HG02759 (cell line): ENCODE data around the gene PDGFD.
A peak's percentile ranks its signal among the peaks of the same experiment; 100 is the strongest.

Experiments used
- ATAC-seq: cut with Tn5 transposase; IDR thresholded peaks from one replicate; pipeline ENCODE4 v1.9.1; 2021; ENCODE audit warnings: mild to moderate bottlenecking, moderate library complexity; ENCODE audit not compliant: unreplicated experiment

The PDGFD gene

DNA sequence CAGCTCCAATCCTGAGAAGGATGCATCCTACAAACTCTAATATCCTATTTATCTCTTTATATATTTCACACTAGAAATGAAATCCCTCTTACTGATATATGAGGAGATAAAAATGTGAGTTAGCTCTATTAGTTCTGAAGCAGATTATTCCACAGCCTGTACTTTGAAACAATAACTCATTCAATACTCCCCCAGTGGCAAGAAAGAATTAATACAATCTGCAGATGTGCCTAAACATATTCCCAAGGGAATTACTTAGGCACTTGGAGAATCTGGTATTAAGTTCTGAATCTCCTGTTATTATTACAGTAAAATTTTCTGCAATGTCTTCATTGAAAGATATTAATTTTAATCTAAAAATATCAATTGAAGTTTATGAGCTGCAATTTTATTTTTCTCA lies 68.2 kb downstream of the PDGFD start:
- ATAC-seq, result no peak

DNA sequence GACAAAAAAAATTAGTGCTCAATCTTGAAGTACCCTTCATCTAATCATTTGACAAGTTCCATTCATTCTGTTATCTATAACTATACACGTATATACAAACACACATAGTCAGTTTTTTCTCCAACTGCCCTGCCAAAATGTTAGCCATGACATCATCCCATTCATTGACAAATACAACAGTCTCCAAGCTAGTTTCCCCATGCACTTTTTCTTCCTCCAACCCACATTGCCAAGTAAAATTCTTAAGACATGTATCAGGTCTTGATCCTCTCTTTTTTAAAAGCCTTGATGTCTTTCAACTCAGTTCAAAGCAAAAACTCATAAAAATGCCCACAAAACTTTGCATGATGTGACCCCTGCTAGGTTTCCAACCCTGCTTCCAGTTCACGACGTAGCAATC lies 69.4 kb downstream of the PDGFD start:
- ATAC-seq, result no peak

DNA sequence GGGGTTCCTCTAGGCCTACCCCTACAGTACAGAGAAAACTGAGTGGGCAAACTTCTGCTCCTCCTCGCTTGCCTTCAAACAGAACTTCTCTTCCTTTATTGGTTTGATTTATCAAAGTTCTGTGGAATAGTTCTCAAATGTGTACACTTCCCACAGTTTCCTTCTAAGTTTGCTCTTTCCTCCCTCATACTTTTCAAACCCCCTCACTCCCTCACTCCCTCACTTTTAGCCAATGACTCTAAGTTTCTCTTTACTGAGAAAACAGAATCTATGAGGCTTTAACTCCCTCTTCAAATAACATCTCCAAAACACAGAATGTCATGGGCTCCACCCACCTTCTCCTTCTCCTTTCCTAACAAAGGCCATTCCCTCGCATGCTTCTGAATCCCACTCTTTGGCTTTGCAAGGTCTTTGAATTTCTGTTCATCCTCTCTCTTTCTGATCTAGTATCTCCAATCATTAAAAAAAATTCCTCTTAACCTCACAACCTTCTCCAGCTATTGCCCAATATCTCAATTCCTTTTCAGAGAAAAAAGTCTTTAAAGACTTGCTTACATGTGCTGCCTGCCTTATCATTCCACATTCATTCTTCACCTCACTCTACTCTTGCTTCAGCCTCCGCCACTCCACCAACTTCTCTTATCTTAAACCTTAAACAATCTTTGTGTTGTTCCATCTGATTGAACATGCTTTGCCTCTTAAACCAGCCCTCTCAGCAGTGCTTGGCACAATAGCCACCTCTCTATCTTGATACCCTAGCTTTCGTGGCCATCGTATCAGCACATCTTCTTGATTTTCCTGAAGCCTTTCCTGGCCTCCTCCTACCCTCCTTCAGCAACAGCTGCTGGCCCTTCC lies 70.3 kb downstream of the PDGFD start:
- no peak for ATAC-seq

DNA sequence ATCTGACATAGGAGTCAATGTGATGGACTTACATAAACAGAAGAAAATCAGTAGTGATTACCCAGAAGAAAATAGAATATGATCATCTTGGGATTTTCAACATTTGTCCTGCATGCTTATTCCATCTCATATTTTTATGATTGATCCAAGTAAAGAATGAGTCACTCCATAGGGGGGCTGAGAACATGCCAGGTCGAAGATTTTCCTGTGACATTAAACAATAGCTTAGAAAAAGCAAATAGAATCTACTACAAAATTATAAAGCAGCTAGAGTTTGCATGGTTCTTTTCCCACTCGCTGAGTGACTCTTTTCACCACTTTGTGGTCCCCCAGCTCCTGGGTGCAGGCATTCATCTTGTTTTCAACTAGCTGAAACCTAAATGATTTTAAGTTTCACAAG lies 71.2 kb downstream of the PDGFD start:
- ATAC-seq, result no peak

DNA sequence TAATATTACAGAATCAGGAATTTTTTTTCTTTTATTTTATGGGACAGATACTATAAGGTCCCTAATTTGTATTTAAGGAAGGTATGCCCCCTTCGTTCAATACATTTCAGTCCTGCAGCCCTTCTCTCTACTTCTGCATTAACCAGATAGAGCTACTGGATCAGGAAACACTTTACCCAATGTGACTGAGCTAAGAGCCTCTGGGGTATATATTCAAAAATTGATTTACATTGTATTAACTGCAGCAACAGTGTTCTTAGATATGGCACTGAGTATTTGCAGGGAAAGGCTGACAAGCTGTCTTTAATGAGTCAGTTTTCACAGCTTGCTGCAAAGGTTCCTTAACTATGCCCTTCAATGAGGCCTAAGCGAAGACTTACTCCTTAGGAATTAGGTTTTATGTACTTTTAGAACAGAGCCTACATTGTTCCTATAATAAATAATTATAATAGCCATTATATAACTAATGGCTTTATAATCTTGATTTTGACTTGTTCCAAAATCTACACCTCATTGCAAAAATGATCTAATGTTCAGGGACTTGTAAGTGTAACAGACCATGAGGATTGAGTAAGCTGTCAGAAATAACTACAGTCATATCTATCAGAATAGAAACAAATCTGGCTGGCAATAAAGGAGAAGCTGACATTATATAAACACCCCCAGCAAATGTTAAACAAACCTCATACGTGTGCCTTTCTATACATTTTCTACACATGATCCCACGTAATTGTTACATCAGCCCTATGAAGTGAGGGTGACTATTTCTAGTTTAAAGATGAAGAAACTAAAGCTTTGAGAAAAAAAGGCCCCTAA lies 72.5 kb downstream of the PDGFD start:
- no peak for ATAC-seq

DNA sequence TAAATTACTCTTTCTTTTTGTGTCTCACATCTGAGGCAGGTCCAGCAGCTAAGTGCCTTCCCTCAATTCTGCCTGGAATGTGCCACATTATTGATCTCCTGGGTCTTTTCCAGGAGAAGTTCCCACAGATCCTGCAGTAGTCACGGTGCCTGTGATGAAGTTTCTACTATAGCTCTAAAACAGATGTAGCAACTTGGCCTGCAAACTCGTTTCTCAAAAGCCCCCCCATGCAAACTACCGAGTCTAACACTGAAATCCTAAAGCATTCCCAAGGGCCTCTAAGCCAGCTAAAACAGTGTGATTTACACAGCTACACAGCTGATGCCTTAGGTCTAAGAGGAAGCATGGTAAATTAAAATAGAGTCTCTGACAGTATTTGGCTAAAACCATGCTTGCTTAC lies 73.2 kb downstream of the PDGFD start:
- ATAC-seq, result no peak

DNA sequence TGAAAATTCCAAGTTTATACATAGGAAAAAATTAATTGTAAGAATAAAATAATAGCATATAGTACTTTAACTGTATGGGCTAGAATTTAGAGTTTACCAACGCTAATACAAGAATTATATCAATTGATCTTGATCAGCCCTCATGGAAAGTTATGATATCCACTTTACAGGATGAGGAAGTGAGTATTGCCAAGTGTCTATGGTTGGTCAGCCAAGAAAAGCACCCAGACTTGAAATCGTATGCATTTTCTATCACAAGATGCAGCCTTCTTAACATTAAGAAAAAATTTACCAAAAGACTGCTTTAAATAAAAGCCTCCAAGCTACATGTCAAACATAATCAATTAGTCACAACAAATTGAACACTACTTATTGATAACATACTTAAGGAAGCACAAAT lies 74.5 kb downstream of the PDGFD start:
- ATAC-seq, result no peak

DNA sequence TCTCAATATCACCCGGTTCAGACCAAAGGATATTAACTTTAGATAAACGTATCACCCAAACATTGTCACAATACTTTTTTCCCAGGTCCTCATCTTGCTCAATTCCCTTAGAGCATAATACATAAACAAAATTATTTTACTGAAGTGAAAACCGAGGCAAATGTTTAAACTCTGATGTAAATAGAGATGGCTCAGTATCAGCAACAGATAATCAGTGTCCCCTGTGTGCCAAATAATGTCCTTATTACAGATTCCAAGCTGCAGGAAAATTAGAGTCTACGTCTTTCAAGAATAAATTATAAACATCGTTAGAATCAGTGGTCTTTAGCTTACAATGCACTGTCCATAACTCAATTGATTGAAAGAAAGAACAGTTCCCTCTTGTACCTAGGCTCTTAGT lies 77.3 kb downstream of the PDGFD start:
- no peak for ATAC-seq

DNA sequence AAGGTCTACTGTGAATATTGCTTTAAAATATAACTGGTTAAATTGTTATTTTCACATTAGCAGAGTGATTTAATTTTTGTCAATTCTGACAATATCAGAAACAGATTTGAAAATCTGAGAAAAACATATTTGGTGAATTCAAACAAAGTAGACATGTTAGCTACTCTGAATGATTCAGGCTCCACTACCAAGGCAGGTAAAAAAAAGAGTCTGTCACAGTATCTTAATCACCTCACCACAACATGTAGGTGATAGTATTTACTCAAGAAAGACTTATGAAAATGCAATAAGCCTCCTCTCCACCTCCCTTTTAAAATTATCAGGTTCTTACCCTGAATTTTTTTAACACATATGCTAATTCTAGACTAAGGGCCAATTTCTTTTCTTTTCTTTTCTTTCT lies 85.0 kb downstream of the PDGFD start:
- no peak for ATAC-seq

DNA sequence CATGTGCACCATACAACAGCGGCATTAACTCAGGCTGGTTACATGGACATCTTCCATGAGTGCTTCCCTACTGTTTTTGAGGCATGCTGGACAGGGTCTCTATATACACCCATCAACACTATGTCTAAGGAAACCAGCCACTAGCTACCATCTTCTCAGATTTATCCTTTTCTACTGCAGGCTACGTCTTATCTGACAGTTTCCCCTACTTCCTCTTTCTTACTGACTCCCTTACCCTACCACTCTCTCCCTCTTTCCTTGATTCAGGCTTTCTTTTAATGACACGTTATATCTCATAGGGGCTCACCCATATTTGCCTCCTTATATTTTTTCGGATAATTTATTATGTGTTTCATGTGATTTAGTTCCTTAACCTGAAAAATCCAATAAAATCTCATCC lies 85.7 kb downstream of the PDGFD start:
- no peak for ATAC-seq

DNA sequence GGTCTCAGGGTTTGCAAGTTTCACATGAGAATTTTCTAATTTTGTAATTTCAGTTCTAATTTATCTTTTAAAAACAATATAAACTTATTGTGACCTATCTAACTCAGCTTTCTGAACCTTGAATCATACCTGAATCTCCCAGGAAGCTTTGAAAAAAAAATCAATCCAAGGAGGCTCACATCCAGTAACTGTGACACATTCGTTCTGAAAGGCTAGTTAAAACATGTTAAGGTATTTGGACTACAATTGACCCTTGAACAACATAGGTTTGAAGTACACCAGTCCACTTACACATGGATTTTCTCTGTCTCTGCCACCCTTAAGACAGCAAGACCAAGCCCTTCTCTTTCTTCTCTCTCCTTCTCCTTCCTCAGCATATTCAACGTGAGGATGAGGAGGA lies 87.5 kb downstream of the PDGFD start:
- no peak for ATAC-seq

DNA sequence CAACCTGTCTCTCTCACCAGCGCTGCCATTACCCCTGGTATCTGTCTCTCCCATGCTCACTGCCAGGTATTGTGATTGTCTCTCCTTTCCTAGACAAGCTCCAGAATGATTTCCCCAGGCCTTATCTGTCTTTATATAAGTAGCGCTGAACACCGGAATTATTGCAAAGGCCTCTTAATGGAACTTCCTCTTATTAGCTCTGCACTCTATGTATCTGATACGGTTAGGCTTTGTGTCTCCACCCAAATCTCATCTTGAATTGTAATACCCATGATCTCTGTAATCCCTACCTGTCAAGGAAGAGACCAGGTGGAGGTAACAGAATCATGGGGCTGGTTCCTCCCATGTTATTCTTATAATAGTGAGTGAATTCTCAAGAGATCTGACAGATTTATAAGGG lies 88.2 kb downstream of the PDGFD start:
- no peak for ATAC-seq

DNA sequence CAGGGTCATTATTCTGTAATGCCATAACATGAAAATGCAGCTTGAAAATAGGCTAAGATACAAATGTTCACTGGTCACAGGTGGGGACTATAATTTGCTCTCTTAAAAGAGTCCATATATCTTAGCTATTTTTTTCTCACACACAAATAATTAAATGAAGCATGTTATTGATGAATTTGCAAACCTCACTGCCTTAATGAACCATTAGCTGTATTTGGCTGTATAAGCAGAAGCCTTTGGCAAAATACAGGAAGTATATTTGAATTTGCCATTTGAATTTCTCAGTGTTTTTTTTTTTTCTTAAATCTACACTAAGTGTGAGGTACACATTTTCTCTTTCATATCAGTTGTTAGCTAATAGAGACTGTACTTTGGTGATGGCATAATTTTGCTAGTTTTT lies 88.9 kb downstream of the PDGFD start:
- ATAC-seq, result no peak

DNA sequence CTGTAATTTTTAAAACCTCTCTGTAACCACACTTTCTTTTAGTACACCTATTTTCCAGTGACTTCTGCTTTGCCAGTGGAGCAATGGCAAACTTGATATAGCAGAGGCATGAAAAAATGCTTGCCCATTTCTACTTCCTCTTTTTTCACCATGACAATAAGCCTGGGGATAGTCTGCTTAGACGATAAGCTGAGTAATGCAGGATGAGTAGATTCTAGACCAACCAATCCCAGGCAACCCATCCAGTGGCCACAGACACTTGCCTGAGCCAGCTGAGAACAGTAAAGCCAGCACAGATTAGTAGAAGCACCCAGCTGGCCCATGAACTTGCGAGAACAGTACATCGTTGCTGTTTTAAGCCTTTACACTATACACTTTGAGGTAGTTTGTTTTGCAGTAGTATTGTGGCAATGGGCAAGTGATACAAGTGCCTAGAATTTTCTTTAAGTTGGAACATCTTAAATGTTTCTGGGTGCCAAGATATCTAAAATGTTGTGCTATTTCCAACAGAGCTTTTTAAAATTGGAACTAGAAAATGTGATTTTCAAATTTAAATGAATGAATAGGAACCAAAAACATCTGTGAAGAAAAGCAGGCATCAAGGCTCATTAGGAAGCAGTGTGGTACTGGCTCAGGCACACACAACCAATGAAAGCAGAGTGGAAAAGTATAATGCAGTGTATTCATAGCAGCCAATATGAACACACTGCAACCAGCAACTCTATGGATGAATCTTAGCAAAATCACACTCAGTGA lies 89.8 kb downstream of the PDGFD start:
- ATAC-seq, result peak; percentile 97

DNA sequence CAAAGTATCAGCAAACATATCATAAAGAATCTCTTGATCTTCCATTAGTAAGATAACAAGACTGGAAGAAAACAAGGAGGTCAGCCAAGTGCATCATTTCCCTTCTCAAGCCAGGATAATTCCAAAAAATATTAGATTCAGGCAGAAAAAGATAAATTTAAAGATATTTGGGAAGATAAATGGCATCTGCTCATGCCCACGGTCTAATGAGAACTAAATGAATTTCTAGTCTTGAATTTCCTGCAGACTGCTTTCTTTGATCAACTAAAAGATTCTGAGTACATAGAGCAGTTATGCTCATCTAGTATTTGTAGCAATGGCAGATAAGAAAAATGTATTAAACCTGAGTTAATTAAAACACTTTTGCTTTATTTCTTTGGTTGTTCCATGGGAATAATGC lies 96.4 kb downstream of the PDGFD start:
- no peak for ATAC-seq

DNA sequence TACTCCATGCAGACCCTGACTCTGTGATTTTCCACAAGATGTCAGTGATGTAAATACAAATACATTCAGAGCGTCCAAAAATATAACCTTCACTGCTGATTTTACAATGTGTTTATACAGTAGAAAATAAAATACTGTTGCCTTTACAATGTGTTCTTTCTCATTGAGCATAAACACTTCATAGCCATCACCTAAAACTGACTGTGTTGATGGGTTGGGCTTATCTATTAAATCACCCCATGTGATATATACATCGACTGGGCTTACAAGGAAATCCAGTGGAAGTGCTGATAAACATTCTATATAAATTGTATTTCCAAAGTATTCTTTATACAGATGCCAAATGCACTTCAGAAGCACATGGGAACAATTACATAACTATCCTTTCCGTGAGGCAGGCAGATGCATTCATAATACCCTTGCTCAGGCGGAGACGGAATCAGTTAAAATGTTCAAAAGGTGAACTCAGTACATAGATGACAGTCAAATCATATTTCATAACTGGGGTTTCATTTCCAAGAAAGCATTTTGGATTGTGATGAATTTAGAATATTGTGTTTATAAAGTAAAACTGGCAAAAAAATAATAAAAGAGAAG lies 99.8 kb downstream of the PDGFD start:
- no peak for ATAC-seq

DNA sequence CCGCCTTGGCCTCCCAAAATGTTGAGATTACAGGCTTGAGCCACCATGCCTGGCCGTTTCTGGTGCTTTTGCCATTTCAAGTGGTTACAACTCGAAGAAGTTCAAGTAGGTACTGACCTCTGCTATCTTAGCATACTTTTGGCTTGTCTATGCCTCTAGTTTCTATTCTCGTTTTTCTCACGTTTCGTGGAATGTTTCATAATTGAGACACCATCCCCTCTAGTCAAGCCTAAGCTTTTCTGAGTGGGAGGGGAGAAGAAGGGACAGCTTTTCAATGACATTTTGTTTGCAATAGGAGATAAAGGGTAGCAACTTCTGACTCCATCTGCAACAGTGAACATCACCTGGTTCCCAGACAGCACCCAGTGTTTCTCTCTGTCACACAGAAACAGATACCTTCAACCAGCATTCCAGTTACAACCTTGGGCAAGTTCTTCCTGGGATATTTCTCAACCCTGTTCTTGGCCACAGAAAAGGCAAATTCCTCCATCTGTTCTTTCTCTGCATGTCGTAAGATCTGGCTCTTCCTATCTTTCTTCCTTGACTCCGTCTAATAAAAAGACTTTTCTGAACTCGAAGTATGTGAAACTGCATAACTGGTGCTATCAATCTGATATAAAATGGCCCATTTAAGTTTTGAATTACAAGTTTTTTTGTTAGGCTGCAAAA lies 102.0 kb downstream of the PDGFD start:
- ATAC-seq, result no peak

DNA sequence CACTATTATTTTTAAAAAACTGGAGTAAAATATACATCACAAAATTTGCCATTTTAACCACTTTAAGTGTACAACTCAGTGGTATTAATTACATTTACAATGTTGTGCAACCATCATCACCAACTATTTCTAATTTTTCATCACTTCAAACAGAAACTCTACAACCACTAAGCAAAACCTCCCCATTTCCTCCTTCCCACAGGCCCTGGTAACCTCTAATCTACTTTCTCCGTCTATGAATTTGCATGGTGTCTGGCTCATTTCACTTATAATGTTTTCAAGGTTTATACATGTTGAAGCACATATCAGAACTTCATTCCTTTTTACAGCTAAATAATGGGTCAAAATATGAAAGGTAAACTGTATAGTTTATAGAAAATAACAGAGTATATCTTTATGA lies 103.1 kb downstream of the PDGFD start:
- ATAC-seq, result peak; percentile 81

DNA sequence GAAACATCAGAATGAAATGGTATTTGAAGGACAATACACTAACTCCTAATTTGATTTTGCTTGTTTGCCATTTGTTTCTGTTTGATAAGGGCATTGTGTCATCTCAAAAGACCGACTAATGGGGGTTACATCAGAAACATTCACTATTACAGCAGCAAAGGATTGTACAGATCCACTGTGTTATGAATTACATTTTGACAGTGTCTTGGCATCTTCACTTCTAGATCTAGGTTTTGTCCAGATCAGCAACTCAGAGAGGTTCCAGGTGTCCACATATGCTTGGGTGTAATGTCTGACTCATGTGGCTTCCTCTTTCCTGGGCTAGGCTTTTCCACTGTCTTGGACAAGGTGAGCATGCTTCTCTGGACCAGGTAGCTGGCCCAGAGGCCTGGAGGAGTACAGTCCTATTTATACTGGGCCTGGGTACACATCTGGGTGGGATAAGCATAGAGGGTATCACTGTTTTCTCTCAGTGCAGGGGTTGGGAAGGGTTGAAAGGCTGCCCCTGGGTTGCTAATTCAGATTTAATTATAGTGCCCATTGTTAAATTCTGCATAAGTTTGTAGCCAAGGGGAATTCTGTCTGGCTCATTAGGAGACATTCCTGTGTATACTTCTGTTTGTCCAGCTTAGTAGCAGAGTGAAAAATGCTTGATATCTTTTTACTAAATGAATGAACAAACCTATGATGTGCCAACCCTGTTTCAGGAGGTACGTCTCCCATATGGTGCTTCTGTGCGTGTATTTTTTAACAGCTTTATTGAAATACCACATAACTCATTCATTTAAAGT lies 103.7 kb downstream of the PDGFD start:
- ATAC-seq, result no peak

DNA sequence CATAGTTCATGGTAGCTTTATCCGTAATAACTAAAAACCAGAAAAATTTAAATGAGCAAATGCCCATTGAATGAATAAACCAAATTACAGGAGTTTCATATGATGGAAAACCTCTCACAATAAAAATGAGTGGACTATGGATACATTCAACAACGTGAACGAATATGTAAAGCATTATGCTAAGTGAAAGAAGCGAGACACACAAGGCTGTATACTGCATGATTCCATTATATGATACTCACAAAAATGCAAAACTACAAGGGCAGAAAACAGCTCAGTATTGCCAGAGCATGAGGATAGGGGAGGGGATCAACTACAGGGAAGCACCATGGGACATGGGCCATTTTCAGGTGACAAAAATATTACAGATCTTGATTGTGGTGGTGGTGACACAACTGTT lies 105.3 kb downstream of the PDGFD start:
- no peak for ATAC-seq
